Activated T-cell treated with anti-CD3 and anti-CD28 coated beads for 24 hours (primary cell): ENCODE results near the gene DTX1.
"Not testable (repeated sequence)": the region's sequence is repeated elsewhere in the genome, so short reads cannot be mapped to it uniquely, and the experiment has no call there.

Source experiments
- DNase-seq: peaks from one replicate; pipeline ENCODE4 v3.0.0-alpha.2; 2020; ENCODE audit warnings: low read depth

Gene DTX1

GRCh38 chr12:113136990-113137511 lies 80.5 kb downstream of the DTX1 start:
- no peak for DNase-seq

- DNase-seq, result no peak
Observed at GRCh38 chr12:113137861-113138783, 81.6 kb downstream of the DTX1 start.

GRCh38 chr12:113138826-113139225 lies 82.3 kb downstream of the DTX1 start:
- no peak for DNase-seq

- DNase-seq, result no peak
Observed at GRCh38 chr12:113140706-113141105, 84.2 kb downstream of the DTX1 start.

GRCh38 chr12:113141716-113142115 lies 85.2 kb downstream of the DTX1 start:
- not testable (repeated sequence) for DNase-seq

GRCh38 chr12:113142173-113142885 lies 85.8 kb downstream of the DTX1 start:
- peak; percentile 19 for DNase-seq

GRCh38 chr12:113142886-113143332 lies 86.4 kb downstream of the DTX1 start:
- no peak for DNase-seq

GRCh38 chr12:113143959-113144358 lies 87.4 kb downstream of the DTX1 start:
- no peak for DNase-seq

- DNase-seq, result no peak
Observed at GRCh38 chr12:113144806-113145205, 88.3 kb downstream of the DTX1 start.

GRCh38 chr12:113145720-113146551 lies 89.4 kb downstream of the DTX1 start:
- DNase-seq, result no peak

- DNase-seq, result no peak
Observed at GRCh38 chr12:113146999-113147398, 90.5 kb downstream of the DTX1 start.
